ENCODE measurements around the gene NPIPB2. TPM values are rescaled to one million over a fixed set of nuclear protein-coding genes. Genes with fewer than 3 reads are reported as not detected.
"Not testable (repeated sequence)": the region's sequence is repeated elsewhere in the genome, so short reads cannot be mapped to it uniquely, and the experiment has no call there.

NPIPB2 gene
- total RNA-seq, 2 experiments from 2014 or later: 4.9 to 11.0 TPM

- no peak for DNase-seq
- no peak for ATAC-seq
- Mint-ChIP-seq H3K36me3 (ENCODE audit: low read depth) (no peaks in the 10 kb centered on the region), H3K9me3 (no peaks in the 10 kb centered on the region), H3K27ac (no peak overlapping the region), H3K4me1 (ENCODE audit: low read depth) (no peaks in the 10 kb centered on the region), H3K27me3 (peaks cover 2% of the 10 kb centered on the region), H3K4me3 (no peak overlapping the region)
- intact Hi-C loops (cut with micrococcal nuclease): no loop called here
- ChIA-PET POLR2A (no interaction called here), CTCF (interaction anchor here (0.9 to 2.4 kb wide), 3 partner anchors 9 to 100 kb away, joined by 3 to 11 read pairs (median 4); partner anchors contain the start of gene SNX29)
- TF ChIP-seq CTCF (IDR thresholded peaks at IDR 0.05): no peak
Measured at GRCh38 chr16:11967195-11967911, 25.5 kb upstream of the NPIPB2 start.

DNA sequence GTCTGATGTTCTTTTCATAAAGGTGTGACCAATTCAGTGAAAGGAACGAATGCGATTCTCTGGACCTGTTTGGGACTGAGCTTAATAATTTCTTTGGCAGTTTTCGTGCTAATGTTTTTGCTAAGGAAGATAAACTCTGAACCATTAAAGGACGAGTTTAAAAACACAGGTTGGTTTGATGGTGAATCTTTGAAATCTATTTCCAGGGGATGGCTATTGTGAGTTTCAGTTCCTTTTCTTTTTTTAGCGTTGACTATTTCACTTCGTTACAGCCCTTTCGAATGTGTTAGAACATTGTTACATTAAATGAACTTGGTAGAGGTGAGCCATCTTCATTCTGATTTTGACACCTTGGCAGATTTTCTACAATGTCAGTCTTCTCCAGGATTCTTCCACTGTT lies 24.3 kb upstream of the NPIPB2 start:
- TF ChIP-seq CTCF (IDR thresholded peaks at IDR 0.05): no peak
- H3K4me3 Mint-ChIP-seq: no peak overlapping the region
- H3K27ac Mint-ChIP-seq: no peak overlapping the region
- ChIA-PET CTCF (interaction anchor here (0.5 to 2.3 kb wide), 4 partner anchors 12 to 102 kb away, joined by 3 to 9 read pairs (median 4); no protein-coding TSS in a partner anchor), POLR2A (no interaction called here)
- DNase-seq: no peak
- no peaks in the 10 kb centered on the region for H3K36me3 Mint-ChIP-seq (ENCODE audit: low read depth)
- ATAC-seq: no peak
- H3K4me1 Mint-ChIP-seq (ENCODE audit: low read depth): no peaks in the 10 kb centered on the region
- H3K27me3 Mint-ChIP-seq: peaks cover 2% of the 10 kb centered on the region
- no peaks in the 10 kb centered on the region for H3K9me3 Mint-ChIP-seq
- intact Hi-C loops (cut with micrococcal nuclease): no loop called here

DNA sequence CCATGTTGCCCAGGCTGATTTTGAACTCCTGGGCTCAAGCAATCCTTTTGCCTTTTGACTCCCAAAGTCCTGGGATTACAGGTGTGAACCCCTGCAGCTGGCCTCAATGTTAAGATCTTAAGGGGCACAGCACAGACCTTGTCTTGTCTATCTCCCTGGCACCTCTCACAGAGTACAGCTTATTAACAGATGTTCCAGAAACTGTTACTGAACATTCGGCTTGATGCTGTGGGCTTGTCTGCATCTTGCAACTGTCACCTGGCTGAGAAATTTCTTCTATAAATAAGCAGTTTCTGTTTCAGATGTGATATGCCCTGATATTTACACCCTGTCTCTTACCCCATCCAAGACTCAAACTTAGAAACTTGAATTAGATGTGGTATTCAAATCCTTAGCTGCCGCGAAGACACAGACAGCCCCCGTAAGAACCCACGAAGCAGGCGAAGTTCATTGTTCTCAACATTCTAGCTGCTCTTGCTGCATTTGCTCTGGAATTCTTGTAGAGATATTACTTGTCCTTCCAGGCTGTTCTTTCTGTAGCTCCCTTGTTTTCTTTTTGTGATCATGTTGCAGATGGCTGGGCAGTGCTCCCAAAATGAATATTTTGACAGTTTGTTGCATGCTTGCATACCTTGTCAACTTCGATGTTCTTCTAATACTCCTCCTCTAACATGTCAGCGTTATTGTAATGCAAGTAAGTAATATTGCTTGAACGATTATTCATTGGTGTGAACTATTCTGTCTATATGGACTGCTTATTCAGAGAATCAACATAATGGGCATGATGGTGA lies 23.1 kb upstream of the NPIPB2 start, which contains the start of gene TNFRSF17:
Gene TNFRSF17 (plus strand): TSS at position 450 of the 791 bp plus-strand sequence. CDS start 115 bp downstream, at position 565.
- TF ChIP-seq CTCF (IDR thresholded peaks at IDR 0.05): no peak
- Mint-ChIP-seq H3K36me3 (ENCODE audit: low read depth) (no peaks in the 10 kb centered on the region), H3K9me3 (no peaks in the 10 kb centered on the region), H3K27ac (no peak within 1 kb of the TSS), H3K4me3 (no peak within 1 kb of the TSS), H3K4me1 (ENCODE audit: low read depth) (no peaks in the 10 kb centered on the region), H3K27me3 (peaks cover 2% of the 10 kb centered on the region)
- DNase-seq: no peak
- ChIA-PET POLR2A (interaction anchor here (2.2 kb wide), 1 partner anchor 12 kb away, joined by 6 read pairs; the partner anchor contains the start of gene SNX29), CTCF (interaction anchor here (2.0 to 2.3 kb wide), 2 partner anchors 102 to 103 kb away, joined by 6 to 9 read pairs; no protein-coding TSS in a partner anchor)
- ATAC-seq: no peak
- intact Hi-C loops (cut with micrococcal nuclease): no loop called here

GRCh38 chr16:11963706-11964105 lies 21.9 kb upstream of the NPIPB2 start:
- no peak overlapping the region for H3K27ac Mint-ChIP-seq
- intact Hi-C loops (cut with micrococcal nuclease): loop anchor here (1.0 kb wide), 1 partner anchor 10 kb away; no protein-coding TSS in a partner anchor
- peaks cover 2% of the 10 kb centered on the region for H3K27me3 Mint-ChIP-seq
- DNase-seq (no peak), ATAC-seq (no peak)
- H3K9me3 Mint-ChIP-seq: no peaks in the 10 kb centered on the region
- no peak for TF ChIP-seq CTCF (IDR thresholded peaks at IDR 0.05)
- POLR2A ChIA-PET: interaction anchor here (2.2 kb wide), 1 partner anchor 13 kb away, joined by 6 read pairs; the partner anchor contains the start of gene SNX29
- H3K4me1 Mint-ChIP-seq (ENCODE audit: low read depth): no peaks in the 10 kb centered on the region
- CTCF ChIA-PET: no interaction called here
- H3K4me3 Mint-ChIP-seq: no peak overlapping the region
- H3K36me3 Mint-ChIP-seq (ENCODE audit: low read depth): no peaks in the 10 kb centered on the region

- CTCF ChIA-PET; POLR2A ChIA-PET; H3K36me3 Mint-ChIP-seq (ENCODE audit: low read depth); H3K9me3 Mint-ChIP-seq; ATAC-seq; DNase-seq; H3K27me3 Mint-ChIP-seq; H3K4me1 Mint-ChIP-seq (ENCODE audit: low read depth); H3K27ac Mint-ChIP-seq; H3K4me3 Mint-ChIP-seq: not testable (repeated sequence)
- intact Hi-C loops (cut with micrococcal nuclease): loop anchor here (1.0 kb wide), 1 partner anchor 10 kb away; no protein-coding TSS in a partner anchor
Measured at GRCh38 chr16:11962978-11963377, 21.1 kb upstream of the NPIPB2 start.

DNA sequence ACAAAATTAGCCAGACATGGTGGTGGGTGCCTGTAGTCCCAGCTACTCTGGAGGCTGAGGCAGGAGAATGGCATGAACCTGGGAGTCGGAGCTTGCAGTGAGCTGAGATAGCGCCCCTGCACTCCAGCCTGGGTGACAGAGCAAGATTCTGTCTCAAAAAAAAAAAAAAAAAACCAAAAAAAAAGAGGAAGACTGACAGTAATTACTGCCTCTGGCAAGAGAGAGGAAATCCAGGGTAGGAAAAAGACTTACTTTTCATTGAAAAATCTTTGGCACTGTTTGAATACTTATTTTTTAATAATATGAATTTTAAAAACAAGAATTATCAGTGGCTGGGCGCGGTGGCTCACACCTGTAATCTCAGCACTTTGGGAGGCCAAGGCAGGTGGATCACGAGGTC lies 20.6 kb upstream of the NPIPB2 start:
- H3K27me3 Mint-ChIP-seq; H3K27ac Mint-ChIP-seq; CTCF ChIA-PET; H3K4me1 Mint-ChIP-seq (ENCODE audit: low read depth); POLR2A ChIA-PET; H3K4me3 Mint-ChIP-seq; intact Hi-C loops (cut with micrococcal nuclease); H3K36me3 Mint-ChIP-seq (ENCODE audit: low read depth); ATAC-seq; H3K9me3 Mint-ChIP-seq; DNase-seq: not testable (repeated sequence)

Measured in activated CD8-positive, alpha-beta T cell treated with anti-CD3 and anti-CD28 coated beads for 36 hours (primary cell).